Stimulated activated CD8-positive, alpha-beta memory T cell treated with anti-CD3 and anti-CD28 coated beads, Interleukin-15, amount 100 ng/mL, for 24 hours (primary cell): ENCODE measurements around the gene NXPE3.
"Not testable (repeated sequence)": the region's sequence is repeated elsewhere in the genome, so short reads cannot be mapped to it uniquely, and the experiment has no call there.

Experiments
- DNase-seq: peaks from one replicate; pipeline ENCODE4 v3.0.0-alpha.2; 2020; ENCODE audit warnings: low read depth

NXPE3 gene

GRCh38 chr3:101852983-101853840, 74.2 kb downstream of the NXPE3 start:
- DNase-seq, result no peak

GRCh38 chr3:101853982-101854381, 75.0 kb downstream of the NXPE3 start:
- no peak for DNase-seq

GRCh38 chr3:101854608-101855304, 75.7 kb downstream of the NXPE3 start:
- DNase-seq, result no peak

GRCh38 chr3:101857301-101857741, 78.3 kb downstream of the NXPE3 start:
- DNase-seq, result no peak

- no peak for DNase-seq
These were observed 79.5 kb downstream of the NXPE3 start for GRCh38 chr3:101858464-101859030.

GRCh38 chr3:101859882-101860448, 81.0 kb downstream of the NXPE3 start:
- no peak for DNase-seq

GRCh38 chr3:101861212-101861788, 82.3 kb downstream of the NXPE3 start:
- DNase-seq, result no peak

GRCh38 chr3:101861789-101862415, 82.9 kb downstream of the NXPE3 start:
- DNase-seq, result no peak

GRCh38 chr3:101862416-101863165, 83.6 kb downstream of the NXPE3 start:
- DNase-seq, result no peak

GRCh38 chr3:101864926-101865325, 85.9 kb downstream of the NXPE3 start:
- not testable (repeated sequence) for DNase-seq

- DNase-seq, result no peak
These were observed 86.9 kb downstream of the NXPE3 start for GRCh38 chr3:101865751-101866509.

- no peak for DNase-seq
These were observed 88.5 kb downstream of the NXPE3 start for GRCh38 chr3:101867511-101867910.

GRCh38 chr3:101867996-101868395, 89.0 kb downstream of the NXPE3 start:
- no peak for DNase-seq

GRCh38 chr3:101868534-101869464, 89.8 kb downstream of the NXPE3 start:
- DNase-seq, result no peak

GRCh38 chr3:101870138-101870537, 91.1 kb downstream of the NXPE3 start:
- DNase-seq, result no peak

- no peak for DNase-seq
These were observed 94.6 kb downstream of the NXPE3 start for GRCh38 chr3:101873619-101874018.

- DNase-seq, result no peak
These were observed 97.1 kb downstream of the NXPE3 start for GRCh38 chr3:101876142-101876541.
